GM23338 (cell line): ENCODE data around the gene AAGAB. TPM values are rescaled to one million over a fixed set of nuclear protein-coding genes. Genes with fewer than 3 reads are reported as not detected.

ENCODE experiments used
- ATAC-seq: fragments of 200-7000 bp; cut with Tn5 transposase; 3 replicates; pipeline ENCODE4 v1.9.1; 2020
- DNase-seq: peaks from one replicate; pipeline ENCODE4 v3.0.0-alpha.2; 2015; ENCODE audit warnings: low spot score
- H2AFZ ChIP-seq: fragments of 200-600 bp; sonication (generic); 2 replicates; pipeline ENCODE4 v1.8.0; 2016; ENCODE audit warnings: antibody characterized with exemption, mild to moderate bottlenecking, moderate library complexity
- H3F3A ChIP-seq: fragments of 200-600 bp; sonication (generic); replicated peaks from 2 replicates; pipeline ENCODE4 v1.8.0; 2017; ENCODE audit warnings: antibody characterized with exemption, mixed run types, low read depth
- H3K27ac ChIP-seq: fragments of 200-600 bp; sonication (generic); 2 replicates; pipeline ENCODE4 v1.6.1; 2016; ENCODE audit warnings: low read depth
- H3K27me3 ChIP-seq: fragments of 200-600 bp; sonication (generic); 2 replicates; pipeline ENCODE4 v1.8.0; 2016; ENCODE audit warnings: mild to moderate bottlenecking, mixed run types, moderate library complexity; ENCODE audit not compliant: insufficient read depth
- H3K36me3 ChIP-seq: fragments of 200-600 bp; sonication (generic); 2 replicates; pipeline ENCODE4 v1.8.0; 2016; ENCODE audit warnings: mild to moderate bottlenecking; ENCODE audit not compliant: insufficient read depth
- H3K4me1 ChIP-seq: fragments of 200-600 bp; sonication (generic); 2 replicates; pipeline ENCODE4 v1.8.0; 2016; ENCODE audit warnings: mild to moderate bottlenecking, moderate library complexity; ENCODE audit not compliant: insufficient read depth
- H3K4me2 ChIP-seq: fragments of 200-600 bp; sonication (generic); 2 replicates; pipeline ENCODE4 v1.7.1; 2017; ENCODE audit warnings: mixed run types
- H3K4me3 ChIP-seq: fragments of 200-600 bp; sonication (generic); 2 replicates; pipeline ENCODE4 v1.6.1; 2016; ENCODE audit warnings: mixed run types
- H3K79me2 ChIP-seq: fragments of 200-600 bp; sonication (generic); replicated peaks from 2 replicates; pipeline ENCODE4 v1.8.0; 2017; ENCODE audit warnings: mild to moderate bottlenecking; ENCODE audit not compliant: insufficient read depth
- H3K9me2 ChIP-seq: fragments of 200-600 bp; sonication (generic); 2 replicates; pipeline ENCODE4 v1.8.0; 2017; ENCODE audit not compliant: insufficient read depth
- H4K20me1 ChIP-seq: fragments of 200-600 bp; sonication (generic); replicated peaks from 2 replicates; pipeline ENCODE4 v1.8.0; 2017; ENCODE audit warnings: mild to moderate bottlenecking; ENCODE audit not compliant: insufficient read depth
- H3K27ac Mint-ChIP-seq: 2 replicates; pipeline ENCODE4 v1.8.0; 2020; ENCODE audit warnings: inconsistent platforms, mild to moderate bottlenecking, moderate library complexity, mixed read lengths
- H3K27me3 Mint-ChIP-seq: 3 replicates; pipeline ENCODE4 v1.8.0; 2022; ENCODE audit warnings: low read depth, mild to moderate bottlenecking, moderate library complexity, mixed read lengths, inconsistent platforms; ENCODE audit not compliant: insufficient read depth, poor library complexity
- H3K36me3 Mint-ChIP-seq: 3 replicates; pipeline ENCODE4 v1.8.0; 2021; ENCODE audit warnings: low read depth, mild to moderate bottlenecking, inconsistent platforms, moderate library complexity, mixed read lengths
- H3K4me1 Mint-ChIP-seq: 3 replicates; pipeline ENCODE4 v1.8.0; 2020; ENCODE audit warnings: mild to moderate bottlenecking, inconsistent platforms, mixed read lengths
- H3K4me3 Mint-ChIP-seq: 3 replicates; pipeline ENCODE4 v1.8.0; 2021; ENCODE audit warnings: moderate library complexity, mild to moderate bottlenecking, inconsistent platforms, mixed read lengths
- H3K9me3 Mint-ChIP-seq: 3 replicates; pipeline ENCODE4 v1.8.0; 2020; ENCODE audit warnings: moderate library complexity, mild to moderate bottlenecking, inconsistent platforms, mixed read lengths
- CREB1 ChIP-seq: fragments of 250-450 bp; sonication (Bioruptor Pico); IDR thresholded peaks from 2 replicates; pipeline ENCODE4 v1.5.0; 2020; ENCODE audit warnings: low read depth, mild to moderate bottlenecking, moderate library complexity
- EZH2 ChIP-seq: fragments of 200-600 bp; sonication (generic); IDR thresholded peaks from one replicate; pipeline ENCODE4 v1.8.0; 2017; ENCODE audit warnings: antibody characterized with exemption, mild to moderate bottlenecking, low read depth; ENCODE audit not compliant: unreplicated experiment
- JUNB ChIP-seq: IDR thresholded peaks from one replicate; pipeline ENCODE4 v1.6.1; 2016; ENCODE audit warnings: antibody characterized with exemption; ENCODE audit not compliant: unreplicated experiment
- NANOG ChIP-seq: IDR thresholded peaks from 2 replicates; pipeline ENCODE4 v1.6.1; 2016; ENCODE audit warnings: antibody characterized with exemption, borderline replicate concordance
- POLR2AphosphoS5 ChIP-seq: IDR thresholded peaks from 2 replicates; pipeline ENCODE4 v1.6.1; 2016; ENCODE audit warnings: antibody characterized with exemption, low read depth
- STAT1 ChIP-seq: IDR thresholded peaks from one replicate; pipeline ENCODE4 v1.6.1; 2016; ENCODE audit warnings: antibody characterized with exemption; ENCODE audit not compliant: unreplicated experiment
- ZNF114 ChIP-seq: fragments of 250-450 bp; sonication (Bioruptor Pico); IDR thresholded peaks from 2 replicates; pipeline ENCODE4 v1.5.0; 2020; ENCODE audit warnings: mild to moderate bottlenecking, moderate library complexity
- ZNF331 ChIP-seq: fragments of 250-450 bp; sonication (Bioruptor Pico); IDR thresholded peaks from 2 replicates; pipeline ENCODE4 v1.5.0; 2020; ENCODE audit warnings: low read depth, mild to moderate bottlenecking, moderate library complexity
- polyA plus RNA-seq: library from polyadenylated mRNA; unstranded; fragments of >200 nt; fragmentation: Nextera tagmentation; extraction: Ambion mirVana; gene quantifications from 2 replicates; pipeline ENCODE4 v1.2.1, GENCODE V29; 2016
- total RNA-seq: library from RNA; depleted of rRNA; stranded (reverse); fragments of >200 nt; shearing (Covaris generic); gene quantifications from 2 replicates; pipeline ENCODE4 v1.2.3, GENCODE V29; 2014
- TF ChIP-seq, protein P1 (sequence below): IDR thresholded peaks from 2 replicates; pipeline ENCODE4 v1.6.1; 2016; ENCODE audit warnings: antibody characterized with exemption
- TF ChIP-seq, protein P2 (sequence below), 2 experiments: fragments of 200-600 bp in 1 of 2; sonication (generic) in 1 of 2; conservative IDR thresholded peaks; 2 replicates each; pipeline versions ENCODE4 v1.5.1 to v1.6.1; 2016 to 2017; ENCODE audit warnings: antibody characterized with exemption in 2 of 2, low read depth in 2 of 2, mild to moderate bottlenecking in 2 of 2, moderate library complexity in 1 of 2
- TF ChIP-seq, protein P3 (sequence below): IDR thresholded peaks from one replicate; pipeline ENCODE4 v1.6.1; 2018; ENCODE audit warnings: antibody characterized with exemption; ENCODE audit not compliant: unreplicated experiment

Gene AAGAB
- total and polyA plus RNA-seq, 2 experiments from 2014 or later: 20.8 to 42.8 TPM

DNA sequence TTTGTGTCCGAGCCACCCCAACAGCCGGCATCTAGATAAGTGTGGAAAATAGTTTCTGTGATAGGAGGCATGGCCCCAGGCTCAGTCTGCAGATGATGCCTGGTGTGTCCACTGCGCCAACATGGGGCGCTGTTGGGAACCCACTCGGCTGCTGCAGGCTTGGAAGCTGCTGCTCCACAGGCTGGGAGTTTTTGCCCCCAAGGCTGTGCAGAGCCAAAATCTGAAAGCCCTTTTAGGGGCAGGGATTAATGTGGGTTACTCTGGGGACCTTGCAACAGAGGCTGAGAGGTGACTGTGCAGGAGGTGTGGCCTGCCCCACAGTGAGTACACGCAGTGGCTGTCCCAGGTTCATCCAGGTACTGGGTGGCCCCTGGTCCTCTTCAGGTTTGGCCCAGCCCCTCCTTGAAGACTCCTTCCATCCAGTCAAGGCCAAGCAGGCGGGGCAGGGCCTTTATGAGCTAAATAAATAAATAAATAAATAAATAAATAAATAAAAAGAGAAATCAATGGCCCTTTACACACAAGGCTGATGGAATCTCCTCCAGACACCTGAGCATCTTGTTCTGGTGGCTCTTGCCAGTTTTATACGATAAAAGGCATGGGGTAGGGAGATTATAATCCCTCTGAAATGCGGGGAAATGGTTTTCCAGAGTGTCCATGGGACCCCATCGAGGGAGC is 73.8 kb downstream of the AAGAB start:
- no peaks in the 10 kb centered on the region; the same call in 2 of the 3 replicates for H3K36me3 Mint-ChIP-seq
- Histone ChIP-seq H3K4me1 (peaks cover 7% of the 10 kb centered on the region; the same call in 1 of the 2 replicates), H2AFZ (no peak overlapping the region), H3K36me3 (no peaks in the 10 kb centered on the region), H3K27ac (no peak overlapping the region), H3K79me2 (no peaks in the 10 kb centered on the region), H3K4me3 (no peak overlapping the region), H3K27me3 (no peaks in the 10 kb centered on the region), H3K4me2 (no peak overlapping the region), H3F3A (no peaks in the 10 kb centered on the region), H4K20me1 (no peaks in the 10 kb centered on the region), H3K9me2 (no peaks in the 10 kb centered on the region)
- DNase-seq: peak; percentile 40
- H3K4me3 Mint-ChIP-seq: no peak overlapping the region
- peaks cover 13% of the 10 kb centered on the region for H3K27me3 Mint-ChIP-seq
- peak; percentile 51 for ATAC-seq
- H3K9me3 Mint-ChIP-seq: no peaks in the 10 kb centered on the region
- TF ChIP-seq CREB1 (CRISPR knock-in tag): no peak
- TF ChIP-seq, protein P1, sequence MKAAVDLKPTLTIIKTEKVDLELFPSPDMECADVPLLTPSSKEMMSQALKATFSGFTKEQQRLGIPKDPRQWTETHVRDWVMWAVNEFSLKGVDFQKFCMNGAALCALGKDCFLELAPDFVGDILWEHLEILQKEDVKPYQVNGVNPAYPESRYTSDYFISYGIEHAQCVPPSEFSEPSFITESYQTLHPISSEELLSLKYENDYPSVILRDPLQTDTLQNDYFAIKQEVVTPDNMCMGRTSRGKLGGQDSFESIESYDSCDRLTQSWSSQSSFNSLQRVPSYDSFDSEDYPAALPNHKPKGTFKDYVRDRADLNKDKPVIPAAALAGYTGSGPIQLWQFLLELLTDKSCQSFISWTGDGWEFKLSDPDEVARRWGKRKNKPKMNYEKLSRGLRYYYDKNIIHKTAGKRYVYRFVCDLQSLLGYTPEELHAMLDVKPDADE: no peak
- no peak for TF ChIP-seq JUNB
- TF ChIP-seq EZH2: no peak
- no peak for TF ChIP-seq ZNF331 (CRISPR knock-in tag)
- TF ChIP-seq NANOG: no peak
- TF ChIP-seq, protein P2, sequence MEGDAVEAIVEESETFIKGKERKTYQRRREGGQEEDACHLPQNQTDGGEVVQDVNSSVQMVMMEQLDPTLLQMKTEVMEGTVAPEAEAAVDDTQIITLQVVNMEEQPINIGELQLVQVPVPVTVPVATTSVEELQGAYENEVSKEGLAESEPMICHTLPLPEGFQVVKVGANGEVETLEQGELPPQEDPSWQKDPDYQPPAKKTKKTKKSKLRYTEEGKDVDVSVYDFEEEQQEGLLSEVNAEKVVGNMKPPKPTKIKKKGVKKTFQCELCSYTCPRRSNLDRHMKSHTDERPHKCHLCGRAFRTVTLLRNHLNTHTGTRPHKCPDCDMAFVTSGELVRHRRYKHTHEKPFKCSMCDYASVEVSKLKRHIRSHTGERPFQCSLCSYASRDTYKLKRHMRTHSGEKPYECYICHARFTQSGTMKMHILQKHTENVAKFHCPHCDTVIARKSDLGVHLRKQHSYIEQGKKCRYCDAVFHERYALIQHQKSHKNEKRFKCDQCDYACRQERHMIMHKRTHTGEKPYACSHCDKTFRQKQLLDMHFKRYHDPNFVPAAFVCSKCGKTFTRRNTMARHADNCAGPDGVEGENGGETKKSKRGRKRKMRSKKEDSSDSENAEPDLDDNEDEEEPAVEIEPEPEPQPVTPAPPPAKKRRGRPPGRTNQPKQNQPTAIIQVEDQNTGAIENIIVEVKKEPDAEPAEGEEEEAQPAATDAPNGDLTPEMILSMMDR (conservative IDR thresholded peaks at IDR 0.05; ENCODE audit: low read depth in 2 of 2): peak; percentile 48 to 53
- H3K4me1 Mint-ChIP-seq: peaks cover 21% of the 10 kb centered on the region
- H3K27ac Mint-ChIP-seq: no peak overlapping the region

DNA sequence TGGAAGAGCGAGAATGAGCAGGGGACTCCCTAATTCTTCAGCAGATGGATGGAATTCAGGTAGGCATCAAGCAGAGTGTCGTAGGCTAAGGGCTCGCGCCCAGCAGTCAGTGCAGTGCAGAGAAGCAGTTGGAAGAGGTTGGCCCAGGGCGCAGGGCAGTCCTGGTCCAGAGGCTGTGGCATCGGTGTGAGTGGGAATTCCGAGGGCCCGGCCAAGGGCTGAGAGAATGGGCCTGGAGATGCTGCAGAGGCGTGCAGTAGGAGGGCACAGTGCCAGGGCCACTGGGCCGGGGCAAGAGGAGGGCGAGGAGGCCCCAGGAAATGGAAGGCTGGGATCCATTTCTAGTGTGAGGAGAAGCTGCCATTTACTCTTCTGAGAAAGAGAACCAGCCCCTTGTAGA is 74.4 kb downstream of the AAGAB start:
- no peak overlapping the region for H3K4me3 Mint-ChIP-seq
- Histone ChIP-seq H3K79me2 (no peaks in the 10 kb centered on the region), H4K20me1 (no peaks in the 10 kb centered on the region), H3F3A (no peaks in the 10 kb centered on the region), H2AFZ (no peak overlapping the region), H3K4me2 (no peak overlapping the region), H3K36me3 (no peaks in the 10 kb centered on the region), H3K4me1 (peaks cover 7% of the 10 kb centered on the region; the same call in 1 of the 2 replicates), H3K27me3 (no peaks in the 10 kb centered on the region), H3K27ac (no peak overlapping the region), H3K9me2 (no peaks in the 10 kb centered on the region), H3K4me3 (no peak overlapping the region)
- peaks cover 13% of the 10 kb centered on the region for H3K27me3 Mint-ChIP-seq
- no peaks in the 10 kb centered on the region for H3K9me3 Mint-ChIP-seq
- H3K27ac Mint-ChIP-seq: no peak overlapping the region
- no peak for ATAC-seq
- peaks cover 1% of the 10 kb centered on the region; the same call in 2 of the 3 replicates for H3K36me3 Mint-ChIP-seq
- DNase-seq: no peak
- peaks cover 28% of the 10 kb centered on the region for H3K4me1 Mint-ChIP-seq
- TF ChIP-seq ZNF114 (no peak), NANOG (no peak), EZH2 (no peak), ZNF331 (CRISPR knock-in tag) (no peak), JUNB (no peak), STAT1 (no peak), CREB1 (CRISPR knock-in tag) (no peak), POLR2AphosphoS5 (no peak)
- TF ChIP-seq, protein P1: no peak
- TF ChIP-seq, protein P3, sequence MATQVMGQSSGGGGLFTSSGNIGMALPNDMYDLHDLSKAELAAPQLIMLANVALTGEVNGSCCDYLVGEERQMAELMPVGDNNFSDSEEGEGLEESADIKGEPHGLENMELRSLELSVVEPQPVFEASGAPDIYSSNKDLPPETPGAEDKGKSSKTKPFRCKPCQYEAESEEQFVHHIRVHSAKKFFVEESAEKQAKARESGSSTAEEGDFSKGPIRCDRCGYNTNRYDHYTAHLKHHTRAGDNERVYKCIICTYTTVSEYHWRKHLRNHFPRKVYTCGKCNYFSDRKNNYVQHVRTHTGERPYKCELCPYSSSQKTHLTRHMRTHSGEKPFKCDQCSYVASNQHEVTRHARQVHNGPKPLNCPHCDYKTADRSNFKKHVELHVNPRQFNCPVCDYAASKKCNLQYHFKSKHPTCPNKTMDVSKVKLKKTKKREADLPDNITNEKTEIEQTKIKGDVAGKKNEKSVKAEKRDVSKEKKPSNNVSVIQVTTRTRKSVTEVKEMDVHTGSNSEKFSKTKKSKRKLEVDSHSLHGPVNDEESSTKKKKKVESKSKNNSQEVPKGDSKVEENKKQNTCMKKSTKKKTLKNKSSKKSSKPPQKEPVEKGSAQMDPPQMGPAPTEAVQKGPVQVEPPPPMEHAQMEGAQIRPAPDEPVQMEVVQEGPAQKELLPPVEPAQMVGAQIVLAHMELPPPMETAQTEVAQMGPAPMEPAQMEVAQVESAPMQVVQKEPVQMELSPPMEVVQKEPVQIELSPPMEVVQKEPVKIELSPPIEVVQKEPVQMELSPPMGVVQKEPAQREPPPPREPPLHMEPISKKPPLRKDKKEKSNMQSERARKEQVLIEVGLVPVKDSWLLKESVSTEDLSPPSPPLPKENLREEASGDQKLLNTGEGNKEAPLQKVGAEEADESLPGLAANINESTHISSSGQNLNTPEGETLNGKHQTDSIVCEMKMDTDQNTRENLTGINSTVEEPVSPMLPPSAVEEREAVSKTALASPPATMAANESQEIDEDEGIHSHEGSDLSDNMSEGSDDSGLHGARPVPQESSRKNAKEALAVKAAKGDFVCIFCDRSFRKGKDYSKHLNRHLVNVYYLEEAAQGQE: no peak
- TF ChIP-seq, protein P2 (conservative IDR thresholded peaks at IDR 0.05; ENCODE audit: low read depth in 2 of 2): no peak
